Suprapubic skin (tissue), 4 donors: ENCODE data around the gene WDFY4.

Source experiments
- EP300 ChIP-seq: sonication (generic); formaldehyde crosslinking; IDR thresholded peaks from one replicate; pipeline ENCODE4 v1.6.1; 2017; ENCODE audit warnings: antibody characterized with exemption
- POLR2A ChIP-seq, 2 donors: fragments of 450-650 bp; IDR thresholded peaks; one replicate each; pipeline ENCODE4 v1.6.1; 2017; ENCODE audit warnings: antibody characterized with exemption in 2 of 2, mild to moderate bottlenecking in 2 of 2, moderate library complexity in 2 of 2
- POLR2AphosphoS5 ChIP-seq, 3 donors: sonication (generic); formaldehyde crosslinking; IDR thresholded peaks; one replicate each; pipeline ENCODE4 v1.6.1; 2017; ENCODE audit warnings: antibody characterized with exemption in 3 of 3
- TF ChIP-seq, protein P1 (sequence below), 2 donors: fragments of 200-600 bp in 1 of 2; fragments of 450-650 bp in 1 of 2; sonication (generic) in 1 of 2; IDR thresholded peaks; one replicate each; pipeline ENCODE4 v1.5.1; 2016 to 2019; ENCODE audit warnings: antibody characterized with exemption in 2 of 2, mild to moderate bottlenecking in 1 of 2, moderate library complexity in 1 of 2

DNA sequence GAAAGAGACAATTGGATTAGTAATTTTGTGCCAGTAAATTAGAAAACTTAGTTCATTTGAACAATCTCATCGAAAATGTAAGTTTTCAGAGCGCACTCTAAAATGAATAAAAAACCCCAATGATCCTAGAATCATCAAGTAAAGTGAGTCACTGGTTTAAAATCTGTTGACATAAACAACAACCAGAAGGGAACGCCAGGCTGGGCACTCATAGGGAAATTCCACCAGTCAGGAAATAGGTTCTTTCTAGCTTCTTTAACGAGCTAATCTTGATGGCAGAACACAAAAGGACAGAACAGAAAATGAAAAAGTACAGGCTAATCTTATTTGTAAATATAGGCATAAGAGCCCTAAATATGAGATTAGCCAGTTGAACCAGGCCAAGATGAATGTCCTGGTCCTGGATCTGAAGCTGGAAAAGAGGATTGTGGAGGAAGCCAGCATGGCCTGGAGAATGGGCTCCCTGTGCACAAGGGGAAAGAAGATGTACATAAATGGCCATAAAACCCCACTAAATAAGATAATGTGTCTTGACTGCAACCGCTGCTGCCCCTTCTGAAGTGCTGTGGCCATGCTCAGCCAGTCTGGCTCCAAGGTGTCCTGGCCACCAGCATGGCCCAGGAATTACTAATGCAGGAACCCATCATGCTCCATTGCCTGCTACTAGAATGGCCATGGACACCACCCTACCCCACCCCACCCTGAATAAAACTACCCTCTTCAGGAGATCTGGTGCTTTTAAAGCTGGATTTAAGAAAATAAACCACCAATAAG is 114.0 kb downstream of the WDFY4 start:
- TF ChIP-seq, protein P1, sequence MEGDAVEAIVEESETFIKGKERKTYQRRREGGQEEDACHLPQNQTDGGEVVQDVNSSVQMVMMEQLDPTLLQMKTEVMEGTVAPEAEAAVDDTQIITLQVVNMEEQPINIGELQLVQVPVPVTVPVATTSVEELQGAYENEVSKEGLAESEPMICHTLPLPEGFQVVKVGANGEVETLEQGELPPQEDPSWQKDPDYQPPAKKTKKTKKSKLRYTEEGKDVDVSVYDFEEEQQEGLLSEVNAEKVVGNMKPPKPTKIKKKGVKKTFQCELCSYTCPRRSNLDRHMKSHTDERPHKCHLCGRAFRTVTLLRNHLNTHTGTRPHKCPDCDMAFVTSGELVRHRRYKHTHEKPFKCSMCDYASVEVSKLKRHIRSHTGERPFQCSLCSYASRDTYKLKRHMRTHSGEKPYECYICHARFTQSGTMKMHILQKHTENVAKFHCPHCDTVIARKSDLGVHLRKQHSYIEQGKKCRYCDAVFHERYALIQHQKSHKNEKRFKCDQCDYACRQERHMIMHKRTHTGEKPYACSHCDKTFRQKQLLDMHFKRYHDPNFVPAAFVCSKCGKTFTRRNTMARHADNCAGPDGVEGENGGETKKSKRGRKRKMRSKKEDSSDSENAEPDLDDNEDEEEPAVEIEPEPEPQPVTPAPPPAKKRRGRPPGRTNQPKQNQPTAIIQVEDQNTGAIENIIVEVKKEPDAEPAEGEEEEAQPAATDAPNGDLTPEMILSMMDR (IDR thresholded peaks at IDR 0.05) = no peak
- TF ChIP-seq EP300 = no peak
- TF ChIP-seq POLR2A (IDR thresholded peaks at IDR 0.05) = no peak
- TF ChIP-seq POLR2AphosphoS5 (IDR thresholded peaks at IDR 0.05) = no peak
